Superior temporal gyrus (tissue), 1 donor: ENCODE data around the gene FBXW8.

ENCODE experiments used
- DNase-seq: peaks from one replicate; pipeline ENCODE4 v3.0.0-alpha.2; 2016; ENCODE audit errors: extremely low spot score

FBXW8 gene

DNA sequence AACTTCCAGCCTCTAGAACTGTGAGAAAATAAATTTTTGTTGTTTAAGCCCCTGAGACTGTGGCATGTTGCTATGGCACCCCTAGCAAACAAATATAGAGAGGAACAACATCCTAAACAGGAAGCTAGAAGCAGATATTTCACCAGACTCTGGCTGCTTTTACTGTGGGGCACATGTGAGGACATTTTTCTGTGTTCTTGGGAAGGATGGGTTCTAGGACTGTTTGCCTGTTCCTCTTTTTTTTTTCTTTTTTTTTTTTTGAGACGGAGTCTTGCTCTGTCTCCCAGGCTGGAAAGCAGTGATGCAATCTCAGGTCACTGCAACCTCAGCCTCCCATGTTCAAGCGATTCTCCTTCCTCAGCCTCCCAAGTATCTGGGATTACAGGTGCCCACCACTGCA is 25.3 kb upstream of the FBXW8 start:
- DNase-seq = no peak

DNA sequence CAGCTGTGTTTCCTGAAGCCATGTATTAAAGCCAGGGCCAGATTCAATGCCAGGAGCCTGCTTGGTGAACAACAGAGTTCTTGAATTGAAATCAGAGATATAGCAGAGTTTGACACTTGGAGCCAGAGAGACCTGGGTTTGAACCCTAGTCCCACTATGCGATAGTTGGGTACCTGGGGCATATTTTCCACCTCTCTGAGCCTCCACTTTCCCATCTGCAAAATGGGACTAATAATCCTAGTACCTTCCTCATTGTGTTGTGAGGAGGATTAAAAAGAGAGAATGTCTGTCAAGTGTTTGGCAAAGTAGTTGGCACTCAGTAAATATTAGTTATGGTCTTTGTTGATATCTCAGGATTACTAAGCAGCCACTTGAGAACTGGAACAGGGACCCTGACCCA is 23.5 kb upstream of the FBXW8 start:
- no peak for DNase-seq

DNA sequence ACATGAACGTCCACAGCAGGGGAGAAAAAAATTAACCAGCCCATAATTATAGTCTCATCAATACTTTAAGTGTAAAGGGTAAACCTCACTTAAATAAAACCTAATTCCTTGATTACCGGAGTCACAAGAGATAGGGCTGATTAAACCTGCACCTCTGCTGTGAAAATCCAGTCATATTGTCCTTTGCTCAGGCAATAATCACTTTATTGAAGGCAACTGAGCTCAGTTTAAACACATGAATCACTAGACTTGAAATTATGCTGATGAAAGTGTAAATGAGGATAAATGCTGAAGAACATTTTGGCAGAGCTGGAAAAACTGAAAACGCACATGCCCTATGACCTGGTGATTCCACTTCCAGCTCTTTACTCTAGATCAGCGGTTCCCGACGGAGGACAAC is 22.9 kb upstream of the FBXW8 start:
- no peak for DNase-seq

DNA sequence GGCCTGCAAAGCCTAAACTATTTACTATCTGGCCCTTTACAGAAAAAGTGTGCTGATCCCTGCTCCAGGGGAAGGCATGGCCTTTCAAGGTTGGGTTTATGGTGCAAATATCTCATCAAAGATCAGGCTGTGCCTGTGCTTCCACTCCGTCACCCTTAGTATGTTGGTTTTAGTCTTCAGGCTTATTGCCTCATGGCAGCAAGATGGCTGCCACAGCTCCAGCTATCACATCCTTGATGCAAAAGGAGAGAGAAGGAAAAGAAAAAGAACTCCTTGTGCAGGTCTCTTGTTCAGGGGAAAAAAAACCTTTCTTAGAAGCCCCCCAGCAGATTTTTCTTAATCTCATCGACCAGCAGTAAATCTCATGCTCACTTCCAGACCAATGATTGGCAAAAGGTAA is 20.4 kb upstream of the FBXW8 start:
- DNase-seq = no peak

DNA sequence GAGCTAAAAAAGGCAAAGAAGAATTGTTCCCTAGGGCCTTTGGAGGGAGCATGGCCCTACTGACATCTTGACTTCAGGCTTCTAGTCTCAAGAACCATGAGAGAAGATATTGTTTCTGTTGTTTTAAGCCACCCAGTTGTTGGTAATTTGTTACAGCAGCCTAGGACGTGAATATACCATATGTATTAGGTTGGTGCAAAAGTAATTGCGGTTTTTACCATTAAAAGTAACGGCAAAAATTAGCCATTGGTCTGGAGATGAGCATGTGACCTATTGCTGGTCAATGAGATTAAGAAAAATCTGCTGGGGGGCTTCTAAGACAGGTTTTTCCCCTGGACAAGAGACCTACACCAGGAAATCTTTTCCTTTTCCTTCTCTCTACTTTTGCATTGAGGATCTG is 19.7 kb upstream of the FBXW8 start:
- DNase-seq = no peak

DNA sequence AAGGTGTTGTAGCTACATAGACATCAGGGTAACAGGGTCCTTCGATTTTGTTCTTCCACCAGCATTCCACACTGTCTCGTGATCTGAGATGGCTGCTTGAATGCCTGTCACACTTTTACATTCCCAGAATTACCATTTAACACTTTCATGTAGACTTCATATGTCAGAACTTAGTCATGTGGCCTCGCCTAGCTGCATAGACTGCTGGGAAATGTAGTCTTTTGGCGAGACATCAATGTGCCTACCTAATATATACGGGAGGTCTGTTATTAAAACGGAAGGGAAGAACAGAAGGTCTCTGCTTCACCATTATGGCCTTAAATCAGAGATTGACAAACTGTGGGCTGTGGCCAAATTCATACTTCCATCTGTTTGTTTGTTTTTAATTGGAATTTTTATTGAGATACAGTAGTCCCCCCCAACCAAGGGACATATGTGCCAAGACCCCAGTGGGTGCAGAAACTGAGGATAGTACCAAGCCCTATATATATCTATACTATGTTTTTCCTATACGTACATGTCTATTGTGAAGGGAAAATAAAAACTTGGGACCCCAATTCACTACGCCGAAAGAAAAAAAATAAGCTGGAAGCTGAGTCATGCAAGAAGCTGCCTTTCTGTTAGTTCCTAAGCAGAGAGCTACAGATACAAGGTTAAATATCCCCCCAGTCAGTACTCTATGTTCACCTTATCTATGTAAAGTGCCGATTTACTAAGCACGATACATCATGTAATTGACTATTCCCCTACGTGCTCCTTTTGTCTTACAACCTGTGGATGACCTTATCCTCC is 18.2 kb upstream of the FBXW8 start:
- no peak for DNase-seq

DNA sequence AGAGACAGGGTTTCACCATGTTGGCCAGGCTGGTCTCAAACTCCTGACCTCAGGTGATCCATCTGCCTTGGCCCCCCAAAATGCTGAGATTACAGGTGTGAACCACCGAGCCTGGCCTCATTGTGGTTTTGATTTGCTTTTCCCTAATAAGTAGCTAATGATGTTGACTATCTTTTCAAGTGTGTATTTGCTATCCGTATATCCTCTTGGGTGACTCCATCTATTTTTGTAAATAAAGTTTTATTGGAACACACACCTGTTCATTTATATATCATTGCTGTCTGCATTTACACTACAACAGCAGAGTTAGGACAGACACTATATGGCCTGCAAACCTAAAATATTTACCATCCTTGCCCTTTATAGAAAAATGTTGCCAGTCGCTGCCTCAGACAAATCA is 15.8 kb upstream of the FBXW8 start:
- DNase-seq = no peak

DNA sequence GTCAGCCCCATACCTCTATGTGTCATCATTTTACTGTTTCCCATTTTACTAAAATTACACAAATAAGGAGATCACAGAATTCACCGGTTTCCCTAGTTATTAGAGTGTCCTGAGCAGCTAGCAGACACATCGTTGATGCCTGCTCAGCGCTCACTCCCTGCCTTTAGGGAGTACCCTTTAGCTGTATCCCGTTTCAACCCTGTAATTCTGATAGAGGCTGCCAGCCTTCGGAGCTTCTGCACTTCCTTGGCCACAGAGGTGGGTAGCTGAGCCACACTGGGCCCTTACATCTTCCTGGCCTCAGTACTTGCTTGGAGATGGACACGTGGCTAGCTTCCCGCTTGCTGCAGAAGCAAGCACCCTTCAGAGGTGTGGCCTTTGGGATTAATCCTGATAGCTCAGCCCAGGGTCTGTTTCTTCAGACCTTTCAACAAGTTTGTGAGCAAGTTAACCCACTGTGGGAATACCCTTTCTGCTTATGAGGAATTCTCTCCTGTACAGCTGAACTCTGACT is 14.3 kb upstream of the FBXW8 start:
- no peak for DNase-seq

DNA sequence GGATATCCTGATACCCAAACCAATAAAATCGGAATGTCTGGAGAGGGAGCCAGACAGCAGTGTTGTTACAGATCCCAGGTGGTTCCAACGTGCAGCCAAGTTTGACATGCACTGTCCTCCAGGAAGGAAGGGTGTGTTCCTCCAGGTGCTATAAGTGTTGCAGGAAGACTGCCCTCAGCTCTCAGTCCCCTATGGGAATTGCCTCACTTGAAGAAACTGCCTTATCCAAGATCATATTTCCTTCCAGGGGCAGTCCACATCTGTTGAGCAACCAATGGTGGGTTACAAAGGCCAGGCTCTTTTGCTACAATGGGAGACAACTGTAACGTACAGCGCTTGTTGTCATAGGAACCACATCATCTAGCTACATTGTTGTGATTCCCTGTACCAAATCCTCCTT is 13.3 kb upstream of the FBXW8 start:
- DNase-seq = no peak

DNA sequence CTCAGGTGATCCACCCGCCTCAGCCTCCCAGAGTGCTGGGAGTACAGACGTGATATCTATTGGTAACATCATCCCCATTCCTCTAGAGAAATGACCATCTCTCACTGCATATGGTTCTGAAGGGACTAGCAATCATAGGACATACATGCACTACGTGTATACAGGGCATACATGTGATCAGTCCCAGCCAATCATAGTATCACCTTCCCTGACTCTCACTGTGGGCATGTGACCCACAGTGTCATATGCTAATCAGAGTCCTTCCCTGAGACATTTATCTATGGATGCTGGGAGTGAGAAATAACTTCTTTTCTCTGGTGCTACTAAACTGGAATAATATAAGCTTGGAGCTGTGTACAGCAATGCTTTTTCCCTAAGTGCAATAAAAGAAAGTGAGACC is 12.1 kb upstream of the FBXW8 start:
- DNase-seq = no peak

DNA sequence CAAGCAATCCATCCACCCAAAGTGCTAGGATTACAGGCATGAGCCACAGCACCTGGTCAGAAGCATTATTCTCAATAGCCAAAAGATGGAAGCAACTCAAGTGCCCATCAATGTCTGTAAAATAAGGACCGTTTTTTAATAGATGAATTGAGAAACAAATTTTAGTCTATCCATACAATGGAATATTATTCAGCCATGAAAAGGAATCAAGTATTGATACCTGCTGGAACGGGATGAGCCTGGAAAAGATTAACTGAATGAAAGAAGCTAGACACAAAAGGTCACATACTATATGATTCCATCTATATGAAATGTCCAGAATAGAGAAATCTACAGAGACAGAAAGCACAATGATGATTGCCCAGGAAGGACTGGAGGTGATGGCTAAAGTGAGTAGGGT is 9.1 kb upstream of the FBXW8 start:
- DNase-seq = no peak

DNA sequence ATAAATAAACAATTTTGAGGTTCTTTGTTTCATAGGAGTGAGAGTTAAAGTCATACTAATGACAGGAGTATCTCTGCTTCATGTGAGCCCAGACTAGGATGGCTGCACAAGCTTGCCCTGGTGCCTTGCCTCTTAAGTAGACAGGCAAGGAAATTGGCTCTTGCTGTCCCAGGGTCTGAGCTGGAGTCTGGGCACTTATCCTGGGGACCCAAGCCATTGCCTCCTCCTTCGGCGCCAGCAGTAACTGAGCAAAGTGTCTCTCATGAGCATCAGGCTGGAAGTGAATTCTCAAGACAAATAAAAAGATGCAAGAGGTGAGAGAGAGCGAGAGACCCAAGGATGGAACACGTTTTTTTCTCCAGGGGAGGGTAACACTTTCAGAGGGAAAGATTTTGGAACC is 6.9 kb upstream of the FBXW8 start:
- no peak for DNase-seq

DNA sequence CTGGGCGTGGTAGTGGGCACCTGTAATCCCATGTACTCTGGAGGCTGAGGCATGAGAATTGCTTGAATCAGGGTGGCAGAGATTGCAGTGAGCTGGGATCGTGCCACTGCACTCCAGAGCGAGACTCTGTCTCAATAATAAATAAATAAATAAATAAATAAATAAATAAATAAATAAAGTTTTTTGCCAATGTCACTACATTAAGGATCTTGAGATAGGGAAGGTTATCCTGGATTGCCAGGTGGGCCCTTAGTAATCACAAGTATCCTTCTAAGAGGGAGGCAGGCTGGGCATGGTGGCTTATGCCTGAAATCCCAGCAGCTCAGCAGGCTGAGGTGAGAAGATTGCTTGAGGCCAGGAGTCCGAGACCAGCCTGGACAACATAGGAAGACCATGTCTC is 4.5 kb upstream of the FBXW8 start:
- DNase-seq = no peak

DNA sequence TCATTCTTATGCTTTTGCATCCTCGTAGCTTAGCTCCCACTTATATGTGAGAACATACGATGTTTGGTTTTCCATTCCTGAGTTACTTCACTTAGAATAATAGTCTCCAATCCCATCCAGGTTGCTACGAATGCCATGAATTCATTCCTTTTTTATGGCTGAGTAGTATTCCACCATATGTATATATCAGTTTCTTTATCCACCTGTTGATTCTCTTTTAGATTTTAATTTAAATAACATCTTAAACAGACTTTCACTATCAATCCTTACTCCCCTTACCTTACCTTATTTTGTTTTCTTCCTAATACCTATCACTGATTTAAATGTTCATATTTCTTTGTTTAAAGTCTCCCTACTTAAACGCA is 488 bp upstream of the FBXW8 start:
- DNase-seq = no peak

DNA sequence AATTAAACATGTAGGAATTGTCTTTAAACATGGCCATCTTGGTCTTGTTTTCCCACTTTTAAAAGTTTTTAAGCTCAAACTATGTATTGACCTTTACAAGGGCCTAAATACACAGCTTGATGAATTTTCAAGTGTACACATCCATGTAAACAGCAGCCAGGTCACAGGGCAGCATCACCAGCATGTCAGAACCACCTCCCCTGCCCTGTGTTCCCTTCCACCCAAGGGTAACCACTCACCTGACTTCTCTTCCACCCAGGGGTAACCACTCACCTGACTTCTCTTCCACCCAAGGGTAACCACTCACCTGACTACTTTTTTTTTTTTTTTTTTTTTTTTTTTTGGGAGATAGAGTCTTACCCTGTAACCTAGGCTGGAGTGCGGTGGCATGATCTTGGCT is 4.6 kb downstream of the FBXW8 start:
- no peak for DNase-seq

DNA sequence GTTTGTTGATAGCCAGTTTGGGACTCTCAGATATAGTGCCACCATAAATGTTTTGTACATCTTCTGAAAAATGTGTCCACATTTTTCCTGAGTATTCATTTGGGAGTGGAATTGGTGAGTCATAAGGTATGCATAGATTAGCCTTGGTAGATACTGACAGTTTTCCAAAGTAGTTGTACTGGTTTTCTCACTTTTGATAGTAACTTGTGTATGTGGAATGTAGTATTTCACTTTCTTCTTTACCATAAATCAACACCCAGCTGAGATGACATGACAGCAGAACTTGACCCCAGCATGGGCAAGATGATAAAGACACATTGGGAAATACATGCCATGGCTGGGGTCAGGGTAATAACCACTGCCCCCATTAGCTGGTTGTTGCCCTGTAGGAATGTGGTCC is 5.4 kb downstream of the FBXW8 start:
- no peak for DNase-seq

DNA sequence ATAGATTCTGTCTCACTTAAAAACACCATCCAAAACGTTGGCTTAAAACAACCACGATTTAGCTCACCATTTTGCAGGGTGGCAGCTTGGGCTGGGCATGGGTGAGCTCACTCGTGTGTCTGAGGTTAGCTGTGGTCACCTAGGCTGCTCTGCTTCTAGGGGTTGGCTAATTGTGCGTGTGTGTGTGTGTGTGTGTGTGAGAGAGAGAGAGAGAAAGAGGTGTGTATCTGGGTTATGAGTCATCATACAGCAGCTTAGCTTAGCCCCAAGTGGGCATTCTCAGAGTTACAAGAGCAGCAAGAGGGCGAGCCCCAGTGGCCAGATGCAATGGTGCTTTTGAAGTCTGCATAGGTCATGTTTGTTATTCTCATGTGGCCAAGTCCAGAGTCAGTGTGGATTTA is 6.0 kb downstream of the FBXW8 start:
- no peak for DNase-seq

DNA sequence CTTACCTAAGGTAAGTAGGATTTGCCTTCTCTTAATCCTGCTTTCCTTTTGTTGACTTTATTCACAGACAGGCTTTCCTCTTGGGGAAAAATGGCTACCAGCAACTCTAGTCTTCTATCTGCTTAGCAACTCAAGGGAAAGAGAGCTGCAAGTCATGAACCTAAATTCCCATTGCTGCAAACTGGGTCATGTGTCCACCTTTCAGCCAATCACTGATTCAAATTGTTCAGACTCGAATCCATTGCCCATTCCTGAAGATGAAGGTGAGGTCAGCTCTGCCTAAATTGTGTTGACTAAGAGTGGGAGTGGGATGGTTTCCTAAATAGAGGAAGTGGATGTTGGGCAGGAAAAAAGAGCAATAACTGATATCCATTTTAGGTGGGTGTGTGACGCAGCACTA is 7.7 kb downstream of the FBXW8 start:
- DNase-seq = no peak

DNA sequence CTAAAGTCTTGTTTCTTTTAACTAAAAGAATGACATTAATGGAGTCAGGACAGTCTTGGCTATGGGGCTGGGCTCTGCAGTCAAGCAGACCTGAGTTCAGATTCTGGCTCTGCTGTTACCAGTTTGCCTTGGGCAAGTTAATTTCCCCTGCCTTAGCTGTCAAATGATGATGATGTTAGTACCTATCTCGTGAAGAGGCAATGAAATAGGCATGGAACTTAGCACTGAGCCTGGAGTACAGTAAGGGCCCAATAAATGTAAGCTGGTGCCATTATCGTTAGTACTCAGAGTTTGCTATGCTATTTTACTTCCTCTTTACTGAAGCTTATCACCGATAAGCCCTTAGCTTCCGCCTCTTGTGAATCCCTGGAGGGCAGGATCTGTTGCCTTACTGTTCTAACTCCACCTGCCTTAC is 8.5 kb downstream of the FBXW8 start:
- no peak for DNase-seq

DNA sequence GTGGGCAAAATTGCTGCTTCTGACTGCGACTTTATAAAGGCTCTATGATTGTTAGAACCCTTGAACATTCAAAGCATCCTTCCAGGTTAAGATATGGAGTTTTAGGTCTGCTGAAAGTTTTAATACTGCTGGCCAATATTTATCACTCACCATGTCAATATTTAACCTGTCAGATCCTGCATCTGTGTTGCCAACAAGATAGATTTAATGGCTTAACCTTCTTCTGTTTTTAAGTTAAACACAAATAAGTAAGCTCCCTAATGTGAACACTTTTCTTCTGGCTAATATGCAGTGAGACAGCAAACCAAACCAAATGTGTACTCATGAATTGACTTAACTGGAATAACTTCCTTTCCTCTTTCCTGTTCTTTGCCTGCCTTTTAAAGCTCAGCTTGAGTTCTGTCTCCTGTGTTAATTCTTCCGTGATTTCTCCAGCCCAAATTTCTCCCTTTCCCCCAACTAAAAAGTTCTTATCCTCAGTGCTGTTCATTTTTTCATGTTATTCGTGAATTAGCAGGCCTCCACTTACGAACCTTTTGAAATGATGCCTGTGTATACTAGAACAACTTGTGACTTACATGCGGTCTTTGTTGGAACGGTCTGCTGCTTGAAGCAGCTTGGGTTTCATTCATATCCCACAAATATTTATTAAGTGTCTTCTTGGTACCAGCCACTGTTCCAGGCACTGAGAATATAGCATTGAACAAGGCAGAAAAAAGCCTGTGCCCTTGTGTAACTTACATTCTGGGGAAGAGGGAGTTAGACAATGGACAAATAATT is 9.1 kb downstream of the FBXW8 start:
- DNase-seq = no peak

DNA sequence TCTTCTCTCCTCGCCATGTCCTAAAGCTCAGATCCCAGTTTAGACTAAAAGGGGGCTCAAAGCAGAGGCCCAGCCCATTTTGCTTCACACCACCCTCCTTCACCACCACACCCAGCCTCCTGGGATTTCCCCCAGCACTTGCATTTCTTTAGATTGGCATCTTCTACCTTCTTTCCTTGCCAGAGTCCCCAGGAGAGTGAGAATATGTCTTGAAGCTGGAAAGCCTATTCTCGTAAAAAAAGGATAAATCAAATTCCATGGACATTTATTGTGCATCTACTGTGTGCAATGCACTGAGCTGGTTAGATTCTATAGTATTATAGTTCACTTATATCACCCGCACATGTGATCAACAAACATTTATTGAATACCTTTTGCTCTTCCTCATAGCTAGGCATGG is 10.2 kb downstream of the FBXW8 start:
- no peak for DNase-seq

DNA sequence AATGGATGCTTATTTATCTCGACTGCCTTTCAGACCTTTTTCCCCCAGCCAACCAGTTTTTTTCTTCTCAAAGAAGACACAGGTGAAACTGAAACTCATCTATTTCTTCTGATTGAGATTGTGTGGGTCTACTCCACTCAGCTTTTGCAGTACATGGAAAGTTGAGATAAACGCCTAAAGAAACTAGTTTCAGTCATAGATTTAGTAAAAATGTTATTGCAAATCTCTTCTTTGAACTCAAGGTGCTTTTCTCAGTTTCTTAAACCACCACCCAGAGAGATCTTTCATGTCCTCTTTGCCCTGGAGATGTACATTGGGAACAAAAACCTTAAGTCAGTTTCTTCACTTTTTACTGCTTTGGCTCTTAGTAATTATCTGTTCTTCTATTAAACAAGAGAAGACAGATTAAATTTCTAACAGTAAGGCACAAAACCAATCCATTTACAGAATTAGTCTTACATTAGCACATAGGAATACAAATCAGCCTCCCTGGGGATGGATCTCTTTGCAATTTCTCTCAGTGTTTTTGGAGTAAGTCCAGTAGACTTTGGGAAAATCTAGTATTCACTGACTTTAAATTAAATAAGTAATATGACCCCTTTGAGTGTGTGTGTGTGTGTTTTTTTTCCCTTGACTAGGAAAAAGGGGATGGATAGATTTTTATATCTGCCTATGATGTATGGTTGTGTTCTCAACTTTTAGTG is 11.6 kb downstream of the FBXW8 start:
- DNase-seq = no peak
